DMS 273 (cell line): ENCODE measurements around the gene NAA40.

Experiments used
- DNase-seq: peaks from one replicate; lab custom pipeline; 2025; ENCODE audit not compliant: unreplicated experiment; lab: John Stamatoyannopoulos, UW

NAA40 gene

DNA sequence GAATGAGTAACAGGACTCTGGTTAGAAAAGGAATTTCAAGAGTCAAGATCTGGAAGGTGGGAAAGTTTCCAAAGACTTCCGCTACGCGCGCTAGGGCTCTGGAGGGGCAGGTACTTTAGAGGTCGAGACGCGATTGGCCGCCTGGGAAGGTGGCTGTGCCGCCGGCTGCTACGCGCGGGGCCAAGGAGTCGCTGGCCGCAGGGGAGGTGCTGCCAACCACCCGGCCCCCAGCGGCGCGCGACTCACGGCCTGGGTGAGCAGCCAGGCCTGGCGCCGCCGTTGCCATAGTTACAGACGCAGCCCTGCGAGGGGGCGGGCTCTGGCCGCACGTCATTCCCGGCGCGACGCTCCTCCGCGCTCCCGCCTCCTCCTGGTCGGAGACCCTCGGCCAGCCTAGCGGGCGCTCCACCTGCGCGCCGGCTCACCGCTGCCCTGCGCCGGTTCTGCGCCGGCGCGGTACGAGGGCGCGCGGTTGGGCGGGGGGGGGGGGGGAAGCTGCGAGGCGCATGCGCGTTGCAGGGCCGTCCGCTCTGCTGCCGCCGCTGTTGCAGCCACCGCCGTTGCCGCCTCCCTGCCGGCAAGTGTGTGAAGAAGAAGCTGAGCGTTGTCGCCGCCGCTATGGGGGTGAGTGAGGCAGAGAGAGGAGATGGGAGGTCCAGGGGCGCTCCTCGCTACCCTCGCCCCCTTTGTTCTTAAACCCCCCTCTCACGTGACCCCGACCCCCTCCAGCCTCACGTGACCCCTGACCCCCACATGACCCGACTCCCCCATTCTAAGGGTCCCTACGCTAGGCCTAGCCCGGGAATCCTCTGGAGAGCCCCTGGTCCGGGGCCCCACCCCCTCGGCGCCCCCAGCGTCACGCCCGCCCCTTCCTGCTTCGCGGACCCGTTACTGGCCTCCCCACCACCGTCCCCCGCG, at the start of gene NAA40:
TSS of gene NAA40 (plus strand) at position 524 of the 918 bp plus-strand sequence. CDS start at position 619, 95 bp downstream.
- peak; percentile 97 for DNase-seq

DNA sequence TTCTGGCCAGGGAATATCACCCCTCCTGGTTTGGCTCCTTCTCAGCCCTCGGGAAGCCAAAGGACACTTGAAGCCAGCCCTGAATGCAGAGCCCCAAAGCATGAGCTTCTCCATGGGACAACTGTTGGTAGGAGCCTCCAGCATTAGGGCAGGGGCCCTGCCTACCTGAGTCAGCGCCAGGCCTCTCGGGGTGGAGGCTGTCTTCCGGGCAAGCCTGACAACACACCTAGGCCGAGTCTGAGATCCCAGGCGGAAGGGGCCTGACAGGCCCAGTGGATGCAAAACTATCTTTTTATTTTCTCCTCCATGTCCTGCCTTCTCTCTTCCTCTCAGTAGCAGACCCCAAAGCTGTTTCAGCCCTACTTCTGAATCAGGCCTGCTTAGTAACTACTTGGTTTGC, 49.5 kb upstream of the NAA40 start:
- DNase-seq = no peak

DNA sequence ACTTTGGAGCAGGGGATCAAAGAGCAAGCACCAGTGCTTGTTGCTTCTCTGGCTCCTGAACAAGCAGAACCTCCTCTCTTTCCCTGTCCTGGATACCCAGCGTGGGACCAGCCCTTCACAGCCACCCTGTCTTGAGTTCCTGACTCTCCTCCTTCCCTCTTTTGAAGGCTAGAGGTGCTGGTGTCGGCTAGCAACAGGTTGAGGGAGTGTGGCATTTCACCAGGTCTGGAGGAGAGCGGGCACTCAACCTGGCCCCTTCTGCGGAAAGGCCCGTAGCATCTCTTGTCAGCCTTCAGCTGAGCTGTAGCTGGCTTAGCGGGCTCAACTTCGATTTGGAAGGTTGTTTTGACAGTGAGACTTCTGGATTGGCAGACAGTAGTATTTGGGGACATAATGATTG, 48.4 kb upstream of the NAA40 start:
- DNase-seq = no peak

DNA sequence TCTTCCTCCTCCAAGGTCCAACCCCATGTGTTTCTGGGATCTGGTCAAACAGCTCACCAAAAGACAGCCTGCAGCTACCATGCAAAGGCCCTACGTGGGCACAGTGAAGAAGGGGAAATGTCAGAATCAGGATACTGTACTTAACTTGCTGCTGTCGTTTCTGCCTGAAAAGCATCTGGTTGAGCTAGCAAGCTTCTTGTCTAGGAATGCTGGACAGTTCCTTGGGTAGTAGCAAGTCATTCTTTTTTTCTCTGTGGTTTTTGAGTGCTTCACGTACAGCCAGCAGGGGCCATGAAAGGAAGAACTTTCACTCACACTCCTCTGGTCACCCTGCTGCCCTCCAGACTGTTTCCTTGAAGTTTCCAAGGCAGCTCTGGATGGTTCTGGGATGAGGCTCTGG, 46.6 kb upstream of the NAA40 start:
- DNase-seq = no peak

DNA sequence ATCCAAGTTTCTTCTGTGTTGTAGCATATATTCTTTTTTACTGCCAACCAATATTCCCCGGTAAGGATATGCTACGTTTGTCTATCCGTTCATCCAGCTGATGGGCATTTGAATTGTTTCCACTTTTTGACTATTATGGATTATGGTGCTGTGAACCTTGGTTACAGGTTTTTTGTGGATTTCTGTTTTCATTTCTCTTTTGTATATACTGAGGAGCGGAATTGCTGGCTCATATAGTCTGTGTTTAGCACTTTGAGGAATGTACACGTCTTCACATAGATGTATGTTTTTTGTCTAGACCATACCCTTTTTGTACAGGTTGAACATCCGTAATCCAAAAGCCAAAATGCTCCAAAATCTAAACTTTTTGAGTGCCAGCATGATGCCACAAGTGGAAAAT, 45.4 kb upstream of the NAA40 start:
- no peak for DNase-seq

DNA sequence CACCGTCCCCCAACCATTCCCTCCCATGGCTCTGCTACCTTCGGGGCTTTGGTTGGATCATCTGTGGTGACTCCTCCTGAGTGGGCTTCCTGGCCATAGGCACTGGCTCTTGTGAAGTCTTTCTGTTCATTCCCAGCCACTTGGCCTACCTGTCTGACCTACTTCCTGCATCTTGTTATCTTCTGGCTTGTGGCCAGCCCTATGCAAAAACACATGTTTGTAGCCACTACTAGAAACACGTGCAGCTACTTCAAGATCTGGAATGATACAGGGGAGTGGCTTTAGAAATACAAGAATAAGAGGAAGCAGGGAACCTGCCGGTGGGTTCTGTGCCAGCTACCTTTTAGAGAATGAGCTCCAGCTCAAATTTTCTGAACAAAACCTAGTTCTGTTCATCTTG, 42.7 kb upstream of the NAA40 start:
- DNase-seq = peak; percentile 12

DNA sequence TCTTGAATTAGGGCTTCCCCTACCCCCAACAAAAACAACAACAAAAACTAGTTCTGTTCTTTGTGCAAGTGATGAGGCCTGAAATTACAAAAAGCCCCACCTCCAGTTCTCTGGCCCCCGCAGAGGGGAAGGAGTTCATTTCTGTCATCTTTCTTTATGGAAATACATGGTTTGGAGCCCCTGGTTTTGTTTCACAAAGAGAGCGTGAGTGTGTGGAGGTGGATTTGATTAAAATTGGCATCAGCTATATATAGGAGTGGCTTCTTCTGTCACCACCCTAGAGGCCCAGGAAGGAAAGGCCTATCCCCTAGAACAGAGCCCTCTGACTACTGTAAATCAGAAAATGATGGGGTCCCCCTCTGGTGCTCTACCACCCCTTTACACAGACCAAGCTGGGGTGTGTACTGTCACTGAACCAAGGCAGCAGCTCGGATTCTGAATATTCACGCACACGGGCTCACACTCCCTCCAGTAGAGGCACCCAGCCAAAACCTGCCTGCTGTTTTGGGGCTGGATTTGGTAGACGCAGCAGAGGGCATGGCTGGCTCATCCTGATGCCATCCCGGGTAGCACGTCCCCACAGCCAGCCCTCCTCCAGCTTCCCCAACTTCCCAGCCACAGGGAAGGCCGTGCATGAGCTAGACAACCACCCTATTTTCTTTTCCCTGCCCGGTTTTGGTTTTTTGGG, 41.2 kb upstream of the NAA40 start:
- DNase-seq = peak; percentile 24

DNA sequence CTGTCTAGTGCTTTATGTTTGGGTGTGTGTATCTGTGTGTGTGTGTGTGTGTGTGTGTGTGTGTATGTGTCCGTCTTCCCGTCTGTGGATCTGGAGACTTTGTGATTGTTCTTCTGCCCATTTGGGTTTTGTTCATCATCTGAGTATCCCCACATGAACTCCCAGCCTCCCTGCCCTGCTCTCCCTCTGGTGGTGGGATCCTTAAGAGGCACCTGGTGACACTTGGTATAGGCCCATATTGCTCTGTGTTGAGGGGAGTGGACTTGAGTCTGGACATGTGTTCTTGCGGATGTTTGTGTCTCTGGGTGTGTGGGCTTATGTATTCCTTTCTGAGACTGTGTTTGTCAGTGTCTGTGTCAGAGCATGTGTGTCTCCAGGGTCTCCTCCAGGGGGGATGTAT, 37.1 kb upstream of the NAA40 start:
- DNase-seq = peak; percentile 37

DNA sequence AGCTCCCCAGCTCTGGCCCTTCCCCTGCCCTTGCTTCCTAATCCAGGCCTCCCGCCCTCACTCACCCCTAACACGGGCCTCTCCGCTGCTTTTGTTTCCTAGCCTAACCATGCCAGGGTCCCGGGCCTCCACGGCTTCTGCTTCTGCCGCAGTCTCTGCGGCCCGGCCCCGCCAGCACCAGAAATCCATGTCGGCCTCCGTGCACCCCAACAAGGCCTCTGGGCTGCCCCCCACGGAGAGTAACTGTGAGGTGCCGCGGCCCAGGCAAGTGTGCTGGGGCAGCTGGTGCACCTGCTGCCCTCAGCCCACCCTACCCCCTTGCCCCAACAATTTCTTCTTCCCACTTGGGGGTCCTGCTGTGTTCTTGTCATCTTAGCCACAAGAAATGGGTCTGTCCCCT, 34.9 kb upstream of the NAA40 start:
- DNase-seq = no peak

DNA sequence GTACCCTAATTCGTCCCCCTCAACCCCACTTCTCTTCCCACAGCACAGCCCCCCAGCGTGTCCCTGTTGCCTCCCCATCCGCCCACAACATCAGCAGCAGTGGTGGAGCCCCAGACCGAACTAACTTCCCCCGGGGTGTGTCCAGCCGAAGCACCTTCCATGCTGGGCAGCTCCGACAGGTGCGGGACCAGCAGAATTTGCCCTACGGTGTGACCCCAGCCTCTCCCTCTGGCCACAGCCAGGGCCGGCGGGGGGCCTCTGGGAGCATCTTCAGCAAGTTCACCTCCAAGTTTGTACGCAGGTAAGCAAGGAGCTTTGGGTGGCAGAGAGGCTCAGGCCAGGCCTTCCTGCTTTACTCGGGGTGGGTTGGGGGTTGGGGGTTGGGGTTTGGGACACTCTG, 34.1 kb upstream of the NAA40 start:
- DNase-seq = no peak

DNA sequence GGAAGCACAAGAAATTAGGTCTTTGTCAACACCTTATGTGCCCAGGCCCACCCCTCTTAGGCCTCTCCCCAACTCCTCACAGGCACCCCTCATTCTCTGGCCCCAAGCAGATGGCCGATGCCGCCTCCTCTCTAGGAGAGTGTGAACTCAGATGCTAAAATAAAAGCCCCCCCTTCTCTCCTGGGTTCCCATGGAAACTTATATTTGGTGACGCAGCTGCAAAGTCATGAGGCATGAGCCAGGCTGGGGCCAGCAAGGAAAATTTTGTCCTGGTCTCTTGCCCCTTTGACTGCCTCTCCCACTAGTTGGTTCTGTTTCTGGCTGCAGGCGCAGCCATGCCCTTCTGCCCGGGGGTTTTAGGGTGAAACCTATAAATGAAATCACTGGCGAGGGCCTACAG, 33.6 kb upstream of the NAA40 start:
- no peak for DNase-seq

DNA sequence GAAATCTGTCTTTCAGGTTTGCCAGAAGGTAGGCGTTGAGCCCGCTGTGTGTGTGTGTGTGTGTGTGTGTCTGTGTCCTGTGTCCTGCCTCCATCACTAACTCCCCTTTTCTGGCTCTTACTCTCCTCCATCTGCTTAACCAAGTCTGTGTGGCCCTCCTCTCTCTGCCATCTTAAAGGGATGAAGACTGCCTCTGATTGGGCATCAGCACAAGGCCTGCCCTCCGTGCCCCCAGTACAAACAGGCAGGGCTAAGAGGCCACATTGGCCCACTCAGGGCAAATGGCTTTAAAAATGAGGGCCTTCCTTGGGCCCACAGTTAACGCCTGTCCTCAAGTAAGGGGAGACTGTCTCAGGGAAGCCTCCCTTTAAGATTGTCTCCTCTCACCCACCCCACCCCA, 32.7 kb upstream of the NAA40 start:
- DNase-seq = no peak

DNA sequence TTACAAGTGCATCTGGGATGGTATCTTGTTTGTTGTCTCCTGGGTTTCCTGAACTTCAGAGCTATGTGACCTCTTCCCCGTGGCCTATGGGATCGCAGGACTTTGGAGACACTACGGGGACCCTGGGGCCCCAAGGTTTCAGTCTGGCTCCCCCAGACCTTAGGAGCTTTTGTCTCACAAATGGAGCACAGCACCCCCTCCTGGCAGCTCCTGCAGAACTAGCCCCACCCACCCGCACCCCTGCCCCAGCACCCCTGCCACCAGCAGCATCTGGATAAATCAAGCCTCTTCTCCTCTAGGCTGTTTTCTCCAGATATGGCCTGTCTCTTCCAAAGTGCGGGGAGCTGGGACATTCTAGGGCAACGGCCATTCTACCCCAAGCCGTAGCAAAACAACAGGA, 32.2 kb upstream of the NAA40 start:
- DNase-seq = peak; percentile 45

DNA sequence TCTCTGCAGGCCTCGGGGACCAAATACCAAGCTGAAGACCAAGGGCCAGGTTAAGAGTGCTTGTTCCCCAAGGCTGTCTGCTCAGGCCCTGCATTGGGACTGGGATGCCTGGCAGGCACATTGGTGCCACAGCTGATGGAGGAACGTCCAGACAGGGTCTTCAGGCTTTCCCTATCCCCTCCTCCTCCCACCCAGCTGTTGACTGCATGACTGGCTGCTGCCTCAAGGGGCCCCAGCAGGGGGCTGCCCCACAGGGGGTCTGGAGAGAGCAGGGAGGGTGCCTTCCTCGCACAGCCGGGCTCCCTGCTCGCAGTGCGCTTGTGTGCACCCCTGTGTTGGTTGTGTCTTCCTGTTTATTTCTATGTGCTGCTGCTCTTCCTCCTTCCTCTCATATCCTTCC, 31.7 kb upstream of the NAA40 start:
- no peak for DNase-seq

DNA sequence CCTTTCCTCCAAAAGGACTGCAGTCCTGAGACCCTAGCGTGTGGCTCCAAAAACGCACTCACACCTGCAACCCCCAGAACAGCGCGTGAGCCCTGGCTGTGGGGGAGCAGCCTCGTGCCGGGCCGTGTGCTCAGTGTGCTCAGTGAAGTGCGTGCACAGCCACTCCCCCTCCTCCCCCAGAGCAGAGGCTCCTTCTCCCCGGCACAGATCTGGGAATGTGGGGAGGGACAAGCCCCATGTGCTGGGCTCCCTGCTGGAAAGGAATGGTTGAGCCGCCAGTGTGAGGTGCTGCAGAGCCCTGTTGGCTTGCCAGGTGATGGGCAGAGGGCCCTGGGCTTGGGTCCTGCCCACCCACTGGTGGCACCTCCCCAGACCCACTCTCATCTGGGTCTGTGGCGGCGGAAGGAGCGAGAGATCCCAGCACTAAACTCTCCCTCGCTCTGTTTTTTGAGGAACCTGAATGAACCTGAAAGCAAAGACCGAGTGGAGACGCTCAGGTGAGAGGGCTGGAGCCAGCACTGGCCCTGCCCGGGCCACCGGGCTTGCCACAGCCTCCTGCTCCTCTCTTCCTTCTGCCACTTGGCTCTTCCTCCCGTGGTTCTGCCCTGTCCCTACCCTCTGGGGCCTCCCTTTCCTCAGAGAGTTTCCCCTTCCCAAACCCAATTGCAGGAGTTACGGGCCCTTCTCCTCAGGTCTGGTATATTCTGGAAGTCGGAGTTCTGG, 30.8 kb upstream of the NAA40 start:
- peak; percentile 59 for DNase-seq

DNA sequence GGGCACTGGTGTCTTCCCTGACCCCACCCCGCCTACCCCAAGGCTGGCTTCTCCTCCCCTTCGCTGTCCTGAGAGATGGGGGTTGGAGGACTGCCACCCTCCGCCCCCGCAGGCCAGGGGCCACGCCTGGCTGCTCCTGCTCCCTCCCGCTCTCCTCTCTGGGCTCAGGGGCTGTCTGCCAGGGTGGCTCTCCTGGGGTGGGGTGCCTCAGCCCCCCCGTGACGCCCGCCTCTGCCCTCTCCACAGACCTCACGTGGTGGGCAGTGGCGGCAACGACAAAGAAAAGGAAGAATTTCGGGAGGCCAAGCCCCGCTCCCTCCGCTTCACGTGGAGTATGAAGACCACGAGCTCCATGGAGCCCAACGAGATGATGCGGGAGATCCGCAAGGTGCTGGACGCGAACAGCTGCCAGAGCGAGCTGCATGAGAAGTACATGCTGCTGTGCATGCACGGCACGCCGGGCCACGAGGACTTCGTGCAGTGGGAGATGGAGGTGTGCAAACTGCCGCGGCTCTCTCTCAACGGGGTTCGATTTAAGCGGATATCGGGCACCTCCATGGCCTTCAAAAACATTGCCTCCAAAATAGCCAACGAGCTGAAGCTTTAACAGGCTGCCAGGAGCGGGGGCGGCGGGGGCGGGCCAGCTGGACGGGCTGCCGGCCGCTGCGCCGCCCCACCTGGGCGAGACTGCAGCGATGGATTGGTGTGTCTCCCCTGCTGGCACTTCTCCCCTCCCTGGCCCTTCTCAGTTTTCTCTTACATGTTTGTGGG, 30.0 kb upstream of the NAA40 start:
- peak; percentile 86 for DNase-seq

DNA sequence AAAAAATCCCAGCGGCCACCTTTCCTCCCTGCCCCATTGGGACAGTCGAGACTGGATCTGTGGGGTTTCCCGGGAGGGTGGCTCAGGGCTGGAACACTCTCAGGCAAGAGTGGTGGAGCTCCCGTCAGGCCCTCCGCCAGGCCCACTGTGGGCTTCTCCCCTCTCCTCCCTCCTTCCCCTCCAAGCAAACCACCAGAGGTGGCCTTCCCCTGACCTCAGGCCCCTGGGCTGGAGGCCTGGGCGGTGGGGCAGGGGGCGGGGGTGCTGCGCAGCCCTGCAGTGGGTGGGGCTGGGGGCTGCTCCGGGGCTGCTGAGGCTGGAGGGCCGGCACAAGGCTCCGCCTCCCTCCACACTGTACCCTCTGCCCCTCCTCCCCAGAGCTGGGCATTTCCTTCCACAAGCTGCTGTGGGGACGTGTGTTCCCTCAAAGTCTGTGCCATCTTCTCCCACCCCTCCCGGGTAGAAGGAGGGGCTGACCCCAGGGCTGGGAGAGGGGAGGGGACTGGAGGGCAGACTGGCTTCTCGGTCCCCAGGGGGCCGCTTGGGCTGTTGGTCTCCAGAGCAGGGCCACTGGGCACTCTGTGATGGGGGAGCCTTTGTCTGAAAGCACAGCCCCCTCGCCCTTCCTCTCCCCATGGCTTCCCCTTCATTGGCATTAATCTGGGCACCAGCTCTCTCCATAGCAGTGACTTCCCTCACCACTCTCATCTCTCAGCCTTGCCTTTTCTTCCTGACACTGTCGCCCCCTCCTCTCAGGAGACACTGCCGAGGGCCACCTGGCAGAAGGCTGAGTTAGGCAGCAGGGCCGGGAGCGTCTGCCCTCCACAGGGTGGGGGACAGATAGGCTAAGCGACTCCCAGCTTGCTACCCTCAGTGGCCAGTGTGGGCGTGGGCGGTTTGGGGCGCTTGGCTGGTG, 29.0 kb upstream of the NAA40 start:
- DNase-seq = peak; percentile 88

DNA sequence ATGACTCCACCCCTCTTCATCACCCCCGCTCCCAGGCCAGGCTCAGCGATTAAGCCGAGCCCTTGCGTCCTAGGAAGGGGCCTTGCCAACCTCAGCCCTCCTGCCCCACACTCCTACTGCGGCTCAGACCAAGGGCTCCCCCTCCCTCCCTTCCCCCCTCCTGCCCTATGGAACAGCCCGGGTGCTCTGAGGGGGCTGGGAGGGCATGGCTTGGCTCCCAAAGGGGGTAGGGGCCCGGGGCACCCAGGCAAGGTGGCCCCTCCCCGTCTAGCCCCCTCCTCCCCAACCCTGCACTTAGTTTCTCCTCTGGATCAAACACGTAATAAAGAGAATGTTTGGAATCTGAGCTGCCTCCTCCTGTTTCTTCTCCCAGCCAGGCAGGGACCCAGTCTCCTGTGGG, 28.1 kb upstream of the NAA40 start:
- peak; percentile 59 for DNase-seq

DNA sequence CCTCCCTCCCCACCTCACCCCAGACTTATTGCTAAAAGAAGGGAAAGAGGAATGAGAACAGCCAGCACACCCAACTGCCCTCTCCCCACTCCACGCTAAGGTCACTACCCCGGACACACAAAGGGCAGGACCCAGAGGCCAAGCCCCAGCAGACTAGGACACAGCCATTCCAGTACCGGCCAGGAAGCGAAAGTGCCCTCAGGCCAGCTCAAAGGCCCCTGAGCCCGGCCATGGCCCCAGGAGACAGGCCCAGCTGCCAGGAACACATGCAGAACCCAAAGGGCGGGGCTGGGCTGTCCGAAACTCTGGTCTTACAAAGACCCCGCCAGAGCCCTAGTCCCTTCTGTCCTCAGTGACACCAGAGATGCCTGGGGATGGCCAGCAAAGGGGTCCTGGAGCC, 27.4 kb upstream of the NAA40 start:
- peak; percentile 43 for DNase-seq

DNA sequence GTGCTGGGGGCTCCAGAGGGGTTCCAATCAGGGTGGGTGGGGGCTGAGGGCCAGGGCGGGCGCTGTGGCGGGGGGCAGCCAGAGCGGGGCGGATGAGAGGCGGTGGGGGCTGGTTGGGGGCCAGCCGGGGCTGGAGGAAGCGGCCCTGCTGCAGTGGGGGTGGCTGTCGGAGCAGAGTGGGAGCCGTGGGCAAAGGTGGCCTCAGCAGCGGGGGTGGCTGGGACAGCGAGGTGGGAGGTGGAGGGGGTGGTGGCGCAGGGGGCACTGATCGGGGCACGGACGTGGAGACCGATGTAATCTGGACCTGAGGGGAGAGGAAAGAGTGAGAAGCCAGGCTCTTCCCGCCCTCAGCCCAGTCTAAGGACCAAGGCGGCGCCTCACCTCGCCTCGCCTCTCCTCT, 26.9 kb upstream of the NAA40 start:
- no peak for DNase-seq
